Right lobe of liver (tissue), 6 donors: Measurements from ENCODE around the gene PCGF5. TPM values are rescaled to one million over a fixed set of nuclear protein-coding genes. Genes with fewer than 3 reads are reported as not detected.
A peak's percentile ranks its signal among the peaks of the same experiment; 100 is the strongest.

ENCODE experiments used
- ATAC-seq, 4 donors: fragments of 200-7000 bp; cut with Tn5 transposase; one replicate each; pipeline ENCODE4 v1.9.1; 2020; ENCODE audit warnings: mild to moderate bottlenecking in 4 of 4, moderate library complexity in 4 of 4
- DNase-seq, 3 donors: peaks; one replicate each; pipeline ENCODE4 v3.0.0-alpha.2; 2020
- H3K27ac ChIP-seq, 3 donors: fragments of 200-600 bp; one replicate each; pipeline ENCODE4 v1.8.0; 2022
- H3K27me3 ChIP-seq, 2 donors: fragments of 200-600 bp; one replicate each; pipeline ENCODE4 v1.8.0; 2022
- H3K36me3 ChIP-seq, 4 donors: fragments of 200-600 bp; sonication (generic) in 1 of 4; one replicate each; pipeline versions ENCODE4 v1.5.1 to v1.8.0; 2017 to 2022; ENCODE audit warnings: control low read depth in 1 of 4
- H3K4me1 ChIP-seq, 4 donors: fragments of 200-600 bp; sonication (generic) in 1 of 4; one replicate each; pipeline versions ENCODE4 v1.5.1 to v1.8.0; 2017 to 2022; ENCODE audit warnings: control low read depth in 1 of 4
- H3K4me3 ChIP-seq, 3 donors: fragments of 200-600 bp; one replicate each; pipeline ENCODE4 v1.8.0; 2022
- H3K9me3 ChIP-seq, 4 donors: fragments of 200-600 bp; sonication (generic) in 1 of 4; one replicate each; pipeline versions ENCODE4 v1.5.1 to v1.8.0; 2017 to 2022; ENCODE audit warnings: control low read depth in 1 of 4
- POLR2A ChIP-seq: fragments of 450-650 bp; IDR thresholded peaks from one replicate; pipeline ENCODE4 v1.6.1; 2017; ENCODE audit warnings: antibody characterized with exemption, mild to moderate bottlenecking
- WGBS: methylation state at CpG from one replicate; pipeline ENCODE4 v1.1.6; 2018; ENCODE audit warnings: low coverage, low lambda C conversion rate; ENCODE audit not compliant: insufficient coverage; ENCODE audit errors: missing lambda C conversion rate; 5-methylcytosine and 5-hydroxymethylcytosine counted together
- intact Hi-C, 2 donors: fragments of 100-400 bp; cut with DNase I; formaldehyde crosslinking; loops; one replicate each; pipeline versions ENCODE4 v1.11.2 to v1.14.1; 2022
- total RNA-seq, 6 experiments: library from RNA; depleted of rRNA in 2 of 6; stranded (reverse); fragments of >200 nt in 2 of 6; fragmentation: NEBNext Ultra II Directional in 3 of 6; extraction: Animal tissue kit (Norgen Biotek cat#: 25700) in 3 of 6; gene quantifications; one replicate each; pipeline versions ENCODE4 v1.1.0 to v1.2.4, GENCODE V29; 2016 to 2023
- TF ChIP-seq, protein P1 (sequence below), 4 donors: fragments of 200-600 bp in 3 of 4; fragments of 450-650 bp in 1 of 4; IDR thresholded peaks; one replicate each; pipeline versions ENCODE4 v1.5.1 to v1.8.0; 2016 to 2022; ENCODE audit warnings: antibody characterized with exemption in 4 of 4, mild to moderate bottlenecking in 2 of 4
- donor health status: DM: no; HTN: yes; CAD: no.
- donor health status: DM: no; HTN: no; CAD: no.
- donor health status: DM: no; HTN: no; CAD: no.
- donor health status: DM: no; HTN: yes; CAD: no.
- donor health status: DM: no; HTN: yes; CAD: no.

Gene PCGF5
- total RNA-seq, 6 experiments from 2014 or later, result 25.6 to 30.9 (median 30.0) TPM

- ATAC-seq (no peak), DNase-seq (no peak)
- Histone ChIP-seq H3K36me3 (no peaks in the 10 kb centered on the region), H3K9me3 (no peaks in the 10 kb centered on the region), H3K4me3 (no peak overlapping the region), H3K4me1 (no peaks in the 10 kb centered on the region), H3K27ac (no peak overlapping the region), H3K27me3 (no peaks in the 10 kb centered on the region)
- intact Hi-C loops, result no loop called here
- WGBS, result 93% methylated on average over 2 of the region's 2 CpGs
- TF ChIP-seq, protein P1, sequence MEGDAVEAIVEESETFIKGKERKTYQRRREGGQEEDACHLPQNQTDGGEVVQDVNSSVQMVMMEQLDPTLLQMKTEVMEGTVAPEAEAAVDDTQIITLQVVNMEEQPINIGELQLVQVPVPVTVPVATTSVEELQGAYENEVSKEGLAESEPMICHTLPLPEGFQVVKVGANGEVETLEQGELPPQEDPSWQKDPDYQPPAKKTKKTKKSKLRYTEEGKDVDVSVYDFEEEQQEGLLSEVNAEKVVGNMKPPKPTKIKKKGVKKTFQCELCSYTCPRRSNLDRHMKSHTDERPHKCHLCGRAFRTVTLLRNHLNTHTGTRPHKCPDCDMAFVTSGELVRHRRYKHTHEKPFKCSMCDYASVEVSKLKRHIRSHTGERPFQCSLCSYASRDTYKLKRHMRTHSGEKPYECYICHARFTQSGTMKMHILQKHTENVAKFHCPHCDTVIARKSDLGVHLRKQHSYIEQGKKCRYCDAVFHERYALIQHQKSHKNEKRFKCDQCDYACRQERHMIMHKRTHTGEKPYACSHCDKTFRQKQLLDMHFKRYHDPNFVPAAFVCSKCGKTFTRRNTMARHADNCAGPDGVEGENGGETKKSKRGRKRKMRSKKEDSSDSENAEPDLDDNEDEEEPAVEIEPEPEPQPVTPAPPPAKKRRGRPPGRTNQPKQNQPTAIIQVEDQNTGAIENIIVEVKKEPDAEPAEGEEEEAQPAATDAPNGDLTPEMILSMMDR (IDR thresholded peaks at IDR 0.05), result no peak
- no peak for TF ChIP-seq POLR2A
These were observed 8.8 kb upstream of the PCGF5 start for GRCh38 chr10:91211675-91212074.

DNA sequence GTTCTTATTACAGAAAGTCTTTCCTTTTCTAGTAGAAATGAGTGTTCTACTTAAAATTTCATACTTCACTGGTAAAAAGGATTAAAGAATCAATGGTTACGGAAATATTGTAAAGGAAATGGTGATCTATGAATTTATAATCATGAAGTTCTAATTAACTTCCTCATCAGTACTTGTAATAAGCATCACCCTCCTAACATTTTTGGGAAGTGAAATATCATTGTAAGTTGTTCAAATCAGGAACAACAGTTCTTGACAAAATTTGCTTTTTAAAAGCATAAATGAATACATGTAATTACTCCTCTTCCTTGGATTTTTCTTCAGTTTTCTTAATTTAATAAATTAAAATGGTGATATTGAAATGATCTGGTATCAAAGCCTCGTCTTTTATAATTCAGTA is 5.6 kb upstream of the PCGF5 start:
- ATAC-seq (no peak), DNase-seq (no peak)
- Histone ChIP-seq H3K36me3 (no peaks in the 10 kb centered on the region), H3K4me3 (no peak overlapping the region), H3K9me3 (no peaks in the 10 kb centered on the region), H3K27me3 (no peaks in the 10 kb centered on the region), H3K4me1 (peaks cover 0 to 9% (median 4%) of the 10 kb centered on the region in 4 donors), H3K27ac (no peak overlapping the region)
- TF ChIP-seq, protein P1 (IDR thresholded peaks at IDR 0.05), result no peak
- TF ChIP-seq POLR2A, result no peak
- intact Hi-C loops, result no loop called here
- WGBS, result 78% methylated on average over 2 of the region's 2 CpGs

DNA sequence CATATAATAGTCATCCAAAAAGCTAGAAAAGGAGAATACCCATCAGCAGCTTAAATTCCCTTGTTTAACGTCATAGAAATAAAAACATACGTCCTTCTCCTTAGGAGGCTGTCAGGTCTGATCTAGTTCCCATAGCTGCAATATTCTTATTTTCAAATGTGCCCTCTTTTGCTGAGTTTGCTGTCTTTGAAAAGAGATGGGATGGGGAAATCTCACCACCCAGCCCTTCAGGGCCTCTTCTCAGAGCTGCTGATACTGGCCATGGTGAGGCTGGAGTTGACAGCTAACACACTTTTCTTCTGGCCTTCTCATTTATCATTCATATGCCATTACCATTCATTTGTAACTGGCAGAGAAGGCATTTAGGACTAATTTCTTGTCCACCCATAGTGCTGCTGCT is 5.1 kb upstream of the PCGF5 start:
- Histone ChIP-seq H3K27me3 (no peaks in the 10 kb centered on the region), H3K27ac (no peak overlapping the region), H3K9me3 (no peaks in the 10 kb centered on the region), H3K4me1 (peaks cover 0 to 9% (median 4%) of the 10 kb centered on the region in 4 donors), H3K36me3 (no peaks in the 10 kb centered on the region), H3K4me3 (no peak overlapping the region)
- ATAC-seq (peak in 1 of 4 donors; percentile 8), DNase-seq (no peak)
- 50% methylated on average over 2 of the region's 2 CpGs for WGBS
- intact Hi-C loops, result no loop called here
- TF ChIP-seq, protein P1 (IDR thresholded peaks at IDR 0.05), result no peak
- no peak for TF ChIP-seq POLR2A

DNA sequence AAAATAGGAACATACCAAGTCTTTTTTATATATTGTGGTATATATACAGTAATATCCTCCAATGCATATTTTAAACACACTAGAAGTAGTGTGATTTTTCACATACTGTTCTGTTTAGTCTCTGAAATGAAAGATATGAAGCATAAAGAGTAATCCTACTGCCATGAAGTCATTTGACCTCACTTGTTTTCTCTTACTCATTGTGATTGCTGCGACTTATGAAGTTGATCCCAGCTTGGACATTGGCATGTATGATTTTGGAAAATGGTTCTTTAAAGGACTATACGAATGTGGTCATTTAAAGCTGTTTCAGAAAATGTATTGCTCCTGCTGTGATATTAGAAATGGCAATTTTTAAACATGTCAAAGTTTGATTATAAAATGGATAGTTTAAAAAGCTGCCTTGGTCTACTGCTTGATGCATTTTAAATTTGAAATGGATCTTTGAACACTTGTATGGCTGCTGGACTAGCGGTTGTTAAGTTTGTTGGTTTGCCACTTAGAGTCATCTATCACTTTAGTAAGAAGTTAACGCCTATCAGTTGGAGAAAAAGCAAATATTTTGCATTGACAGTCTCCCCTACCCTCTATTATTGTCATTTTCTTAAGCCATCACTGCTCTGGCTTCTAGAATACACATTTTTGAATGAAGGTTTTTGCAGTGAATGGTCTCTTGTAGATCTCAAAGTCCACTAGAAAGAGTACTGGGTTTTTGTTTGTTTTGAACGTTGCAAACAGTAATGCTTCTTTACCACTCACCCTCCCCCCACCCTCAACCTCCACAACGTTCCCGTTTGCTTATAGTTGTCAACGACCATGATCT is 881 bp upstream of the PCGF5 start:
- intact Hi-C loops, result loop anchor here in 1 of 2 donors (10.0 kb wide), 1 partner anchor 55 kb away; no protein-coding TSS in a partner anchor
- WGBS, result 16% methylated on average over 8 of the region's 8 CpGs
- TF ChIP-seq, protein P1 (IDR thresholded peaks at IDR 0.05), result no peak
- no peak for TF ChIP-seq POLR2A

More for the DNA sequence above, 881 bp upstream of the PCGF5 start:
- H3K4me3 ChIP-seq, result peak overlapping the region in 2 of 3 donors; percentile 85 to 94
- ATAC-seq (peak in 2 of 4 donors; percentile 2 to 46), DNase-seq (no peak)
- H3K36me3 ChIP-seq, result no peaks in the 10 kb centered on the region
- peaks cover 0 to 17% (median 8%) of the 10 kb centered on the region in 4 donors for H3K4me1 ChIP-seq
- peak overlapping the region in 2 of 3 donors; percentile 49 to 59 for H3K27ac ChIP-seq
- no peaks in the 10 kb centered on the region for H3K9me3 ChIP-seq
- H3K27me3 ChIP-seq, result no peaks in the 10 kb centered on the region
